IMR-90 (cell line): ENCODE measurements around the gene ARNT2. TPM values are rescaled to one million over a fixed set of nuclear protein-coding genes. Genes with fewer than 3 reads are reported as not detected.

Experiments
- ATAC-seq: fragments of 200-7000 bp; cut with Tn5 transposase; 2 replicates; pipeline ENCODE4 v1.9.1; 2020; ENCODE audit warnings: low read depth, mild to moderate bottlenecking, moderate library complexity
- BruUV-seq: library from RNA; stranded (reverse); fragments of 400-500 nt; replicated peaks from 2 replicates; lab custom pipeline; 2021; lab: Mats Ljungman, UMichigan
- CTCF ChIA-PET: fragments of 300-600 bp; formaldehyde crosslinking; extraction: SDS; loops from one replicate; lab custom pipeline; 2021; ENCODE audit warnings: antibody characterized with exemption; lab: Yijun Ruan, JAX
- POLR2A ChIA-PET: fragments of 300-600 bp; sonication (Branson Sonifier 250); formaldehyde crosslinking; loops from one replicate; lab custom pipeline; 2022; ENCODE audit warnings: antibody characterized with exemption; ENCODE audit not compliant: unreplicated experiment; lab: Charles Lee
- DNase-seq: peaks from one replicate; pipeline ENCODE4 v3.0.0; 2013
- H2AFZ ChIP-seq: replicated peaks from 2 replicates; pipeline ENCODE3; 2013; ENCODE audit warnings: low read length, mild to moderate bottlenecking; ENCODE audit not compliant: poor library complexity
- H2AK5ac ChIP-seq: 2 replicates; pipeline ENCODE4 v1.6.1; 2013; ENCODE audit warnings: low read depth, low read length, inconsistent platforms
- H2AK9ac ChIP-seq: replicated peaks from 2 replicates; pipeline ENCODE3; 2013; ENCODE audit warnings: mild to moderate bottlenecking, low read depth, low read length, moderate library complexity; ENCODE audit not compliant: poor library complexity
- H2BK120ac ChIP-seq: 2 replicates; pipeline ENCODE4 v1.6.1; 2013; ENCODE audit warnings: low read depth, low read length, inconsistent platforms
- H2BK15ac ChIP-seq: 3 replicates; pipeline ENCODE4 v1.6.1; 2013; ENCODE audit warnings: low read depth, low read length, inconsistent platforms
- H2BK20ac ChIP-seq: 2 replicates; pipeline ENCODE4 v1.6.1; 2013; ENCODE audit warnings: low read depth, mild to moderate bottlenecking, inconsistent platforms, low read length, moderate library complexity
- H2BK5ac ChIP-seq: 2 replicates; pipeline ENCODE4 v1.6.1; 2013; ENCODE audit warnings: mild to moderate bottlenecking, low read depth, low read length, inconsistent platforms; ENCODE audit not compliant: poor library complexity, severe bottlenecking
- H3K14ac ChIP-seq: replicated peaks from 2 replicates; pipeline ENCODE4 v1.6.1; 2013; ENCODE audit warnings: low read depth, low read length, inconsistent platforms
- H3K18ac ChIP-seq: 2 replicates; pipeline ENCODE4 v1.6.1; 2013; ENCODE audit warnings: low read depth, low read length, control low read depth
- H3K23ac ChIP-seq: 2 replicates; pipeline ENCODE4 v1.6.1; 2013; ENCODE audit warnings: low read depth, low read length, inconsistent platforms
- H3K27ac ChIP-seq: 2 replicates; pipeline ENCODE4 v1.5.1; 2013; ENCODE audit warnings: mild to moderate bottlenecking, control low read depth, low read length; ENCODE audit not compliant: insufficient read depth
- H3K27me3 ChIP-seq: 2 replicates; pipeline ENCODE4 v1.6.1; 2013; ENCODE audit warnings: low read length; ENCODE audit not compliant: control insufficient read depth, insufficient read depth
- H3K36me3 ChIP-seq: 2 replicates; pipeline ENCODE4 v1.6.1; 2013; ENCODE audit warnings: low read length, mixed read lengths; ENCODE audit not compliant: control insufficient read depth, insufficient read depth
- H3K4ac ChIP-seq: 2 replicates; pipeline ENCODE4 v1.6.1; 2013; ENCODE audit warnings: low read depth, low read length, inconsistent platforms
- H3K4me1 ChIP-seq: 2 replicates; pipeline ENCODE4 v1.6.1; 2013; ENCODE audit warnings: low read length, mixed read lengths; ENCODE audit not compliant: control insufficient read depth, insufficient read depth
- H3K4me2 ChIP-seq: 2 replicates; pipeline ENCODE4 v1.6.1; 2013; ENCODE audit warnings: low read depth, mild to moderate bottlenecking, control low read depth, low read length, moderate library complexity
- H3K4me3 ChIP-seq: 2 replicates; pipeline ENCODE4 v1.5.1; 2013; ENCODE audit warnings: low read depth, mild to moderate bottlenecking, control low read depth, low read length, moderate library complexity; ENCODE audit not compliant: insufficient read depth
- H3K56ac ChIP-seq: 2 replicates; pipeline ENCODE4 v1.6.1; 2013; ENCODE audit warnings: low read length, inconsistent platforms; ENCODE audit not compliant: insufficient read depth; ENCODE audit errors: extremely low read depth
- H3K79me1 ChIP-seq, 2 experiments: 2 replicates each; pipeline ENCODE4 v1.6.1; 2013; ENCODE audit warnings: low read length in 2 of 2, inconsistent platforms in 1 of 2, low read depth in 1 of 2
- H3K9ac ChIP-seq: 2 replicates; pipeline ENCODE4 v1.6.1; 2013; ENCODE audit warnings: low read depth, low read length, control low read depth
- H3K9me1 ChIP-seq: 2 replicates; pipeline ENCODE4 v1.6.1; 2013; ENCODE audit warnings: low read length, inconsistent platforms; ENCODE audit not compliant: insufficient read depth
- H3K9me3 ChIP-seq: 2 replicates; pipeline ENCODE4 v1.6.1; 2013; ENCODE audit warnings: low read length; ENCODE audit not compliant: control insufficient read depth, insufficient read depth
- H4K20me1 ChIP-seq: 2 replicates; pipeline ENCODE4 v1.6.1; 2013; ENCODE audit warnings: low read length, inconsistent platforms; ENCODE audit not compliant: insufficient read depth
- H4K5ac ChIP-seq: 2 replicates; pipeline ENCODE4 v1.6.1; 2013; ENCODE audit warnings: mild to moderate bottlenecking, low read depth, low read length, control low read depth
- H4K8ac ChIP-seq, 2 experiments: 2 replicates each; pipeline ENCODE4 v1.6.1; 2013; ENCODE audit warnings: low read depth in 2 of 2, low read length in 2 of 2, control low read depth in 1 of 2, inconsistent platforms in 1 of 2
- H4K91ac ChIP-seq: 2 replicates; pipeline ENCODE4 v1.6.1; 2013; ENCODE audit warnings: low read depth, low read length, inconsistent platforms; ENCODE audit not compliant: insufficient read depth
- BHLHE40 ChIP-seq: fragments of 150-350 bp; IDR thresholded peaks from 2 replicates; pipeline ENCODE4 v1.6.1; 2016; ENCODE audit warnings: mild to moderate bottlenecking, low read depth, low read length
- CEBPB ChIP-seq: IDR thresholded peaks from 2 replicates; pipeline ENCODE4 v1.6.1; 2012; ENCODE audit warnings: low read depth, low read length, improper control_type of control experiment
- CHD1 ChIP-seq: IDR thresholded peaks from 2 replicates; pipeline ENCODE4 v1.6.1; 2012; ENCODE audit warnings: low read depth, low read length, improper control_type of control experiment
- CTCF ChIP-seq: conservative IDR thresholded peaks from 2 replicates; pipeline ENCODE4 v1.5.1; 2012; ENCODE audit warnings: mild to moderate bottlenecking, low read depth, low read length, improper control_type of control experiment
- ELK1 ChIP-seq: fragments of 150-350 bp; IDR thresholded peaks from 2 replicates; pipeline ENCODE4 v1.6.1; 2016; ENCODE audit warnings: low read depth, mild to moderate bottlenecking, low read length, moderate library complexity, borderline replicate concordance
- FOS ChIP-seq: fragments of 150-350 bp; IDR thresholded peaks from 2 replicates; pipeline ENCODE4 v1.6.1; 2016; ENCODE audit warnings: low read depth, low read length
- MAFK ChIP-seq: IDR thresholded peaks from 2 replicates; pipeline ENCODE4 v1.6.1; 2012; ENCODE audit warnings: low read depth, low read length, improper control_type of control experiment
- MAZ ChIP-seq: IDR thresholded peaks from 2 replicates; pipeline ENCODE4 v1.6.1; 2012; ENCODE audit warnings: low read depth, mild to moderate bottlenecking, low read length, improper control_type of control experiment, moderate library complexity, borderline replicate concordance
- MXI1 ChIP-seq: IDR thresholded peaks from 2 replicates; pipeline ENCODE4 v1.6.1; 2012; ENCODE audit warnings: low read depth, mild to moderate bottlenecking, low read length, moderate library complexity, borderline replicate concordance
- NFE2L2 ChIP-seq: fragments of 150-350 bp; IDR thresholded peaks from 2 replicates; pipeline ENCODE4 v1.6.1; 2016; ENCODE audit warnings: low read depth, mild to moderate bottlenecking, low read length
- POLR2A ChIP-seq: IDR thresholded peaks from 2 replicates; pipeline ENCODE4 v1.6.1; 2012; ENCODE audit warnings: mild to moderate bottlenecking, low read depth, low read length
- RAD21 ChIP-seq: IDR thresholded peaks from 2 replicates; pipeline ENCODE4 v1.6.1; 2012; ENCODE audit warnings: low read length, improper control_type of control experiment
- RCOR1 ChIP-seq: IDR thresholded peaks from 2 replicates; pipeline ENCODE4 v1.6.1; 2012; ENCODE audit warnings: mild to moderate bottlenecking, low read length, improper control_type of control experiment; ENCODE audit not compliant: insufficient replicate concordance
- RFX5 ChIP-seq: IDR thresholded peaks from 2 replicates; pipeline ENCODE4 v1.8.0; 2012; ENCODE audit warnings: low read depth, mild to moderate bottlenecking, low read length, moderate library complexity
- SMC3 ChIP-seq: fragments of 150-350 bp; IDR thresholded peaks from 2 replicates; pipeline ENCODE4 v1.6.1; 2016; ENCODE audit warnings: low read depth, mild to moderate bottlenecking, antibody characterized with exemption, low read length, moderate library complexity
- USF2 ChIP-seq: fragments of 150-350 bp; IDR thresholded peaks from 2 replicates; pipeline ENCODE4 v1.6.1; 2017; ENCODE audit warnings: mild to moderate bottlenecking, antibody characterized with exemption, low read length, low read depth
- WGBS, 2 experiments: methylation state at CpG; one replicate each; pipeline versions ENCODE4 v1.1.5 to v1.1.7; 2013; ENCODE audit warnings: missing lambda C conversion rate in 2 of 2; ENCODE audit not compliant: insufficient read length in 1 of 2; ENCODE audit errors: extremely low coverage in 2 of 2; 5-methylcytosine and 5-hydroxymethylcytosine counted together
- dilution Hi-C: fragments of 300-500 bp; cut with HindIII; formaldehyde crosslinking; loops from one replicate; pipeline ENCODE4 v1.14.3; 2018; ENCODE audit warnings: low sequenced_read_pairs; ENCODE audit not compliant: unreplicated experiment
- in situ Hi-C: fragments of 300-500 bp; cut with MboI; formaldehyde crosslinking; loops from 3 replicates; pipeline ENCODE4 v1.14.3; 2019; ENCODE audit warnings: low sequenced_read_pairs, inconsistent platforms, mixed read lengths
- intact Hi-C: fragments of 100-400 bp; cut with micrococcal nuclease; formaldehyde crosslinking; loops from 2 replicates; pipeline ENCODE4 v1.10.0; 2022
- polyA plus RNA-seq, 3 experiments: library from polyadenylated mRNA; depleted of rRNA; stranded (reverse); fragments of >200 nt; gene quantifications; 2 replicates each; pipeline ENCODE4 v1.2.3, GENCODE V29; 2012; ENCODE audit warnings: low replicate concordance in 1 of 3
- total RNA-seq: library from RNA; depleted of rRNA; stranded (reverse); fragments of >200 nt; gene quantifications from 2 replicates; pipeline ENCODE4 v1.2.3, GENCODE V29; 2012

Gene ARNT2
- total and polyA plus RNA-seq, 2 of the 4 experiments (the other 2 are of a cell fraction): 18.2 to 19.0 TPM

GRCh38 chr15:80388326-80388725, 15.9 kb upstream of the ARNT2 start:
- WGBS, 2 experiments: 75% methylated on average over 2 of the region's 3 CpGs; no CpG with 5 or more reads in 1 of the 2 experiments
- no peak overlapping the region for H2AK9ac ChIP-seq
- dilution Hi-C loops: no loop called here
- no peaks in the 10 kb centered on the region for H4K20me1 ChIP-seq
- no peak overlapping the region for H4K8ac ChIP-seq
- in situ Hi-C loops: no loop called here
- H3K4ac ChIP-seq: no peak overlapping the region
- no peak overlapping the region for H3K14ac ChIP-seq
- peaks cover 13% of the 10 kb centered on the region for H3K27me3 ChIP-seq
- no peaks in the 10 kb centered on the region for H3K4me1 ChIP-seq
- H2BK120ac ChIP-seq: no peak overlapping the region
- H3K9me3 ChIP-seq: no peaks in the 10 kb centered on the region
- H3K36me3 ChIP-seq: no peaks in the 10 kb centered on the region
- no peak overlapping the region for H3K18ac ChIP-seq
- ChIA-PET POLR2A (no interaction called here), CTCF (no interaction called here)
- intact Hi-C loops: no loop called here
- no peak overlapping the region for H4K91ac ChIP-seq
- H3K9me1 ChIP-seq: no peaks in the 10 kb centered on the region
- no peak overlapping the region for H2BK20ac ChIP-seq
- H3K79me1 ChIP-seq: no peaks in the 10 kb centered on the region
- no peak overlapping the region for H3K9ac ChIP-seq
- no peak overlapping the region for H3K4me3 ChIP-seq
- no peak overlapping the region for H2BK5ac ChIP-seq
- H2AFZ ChIP-seq: no peak overlapping the region
- H3K56ac ChIP-seq: no peak overlapping the region
- H3K27ac ChIP-seq: no peak overlapping the region
- TF ChIP-seq MAZ (no peak), USF2 (no peak), CHD1 (no peak), NFE2L2 (no peak), ELK1 (no peak), POLR2A (no peak), RAD21 (no peak), CEBPB (no peak), CTCF (no peak), BHLHE40 (no peak), MAFK (no peak), RCOR1 (no peak), SMC3 (no peak), RFX5 (no peak), FOS (no peak), MXI1 (no peak)
- no peak overlapping the region for H3K4me2 ChIP-seq
- no peak overlapping the region for H2BK15ac ChIP-seq
- ATAC-seq (no peak), DNase-seq (no peak)
- H2AK5ac ChIP-seq: no peak overlapping the region
- no TSS peak for BruUV-seq
- H3K23ac ChIP-seq: no peak overlapping the region
- no peak overlapping the region for H4K5ac ChIP-seq
